Fibroblast of lung (primary cell): Measurements from ENCODE around the gene ESPNL.

Experiments
- EZH2 ChIP-seq: IDR thresholded peaks from 2 replicates; pipeline ENCODE4 v1.5.1; 2012; ENCODE audit warnings: low read length, control low read depth, mild to moderate bottlenecking; ENCODE audit errors: missing control alignments
- TF ChIP-seq, protein P1 (sequence below), 2 donors: IDR thresholded peaks in 1 of 2; conservative IDR thresholded peaks in 1 of 2; 1 replicate in 1 of 2; 2 replicates in 1 of 2; pipeline ENCODE4 v1.5.1; 2011 to 2012; ENCODE audit warnings: low read length in 2 of 2, control low read depth in 1 of 2, inconsistent platforms in 1 of 2, low read depth in 1 of 2, mild to moderate bottlenecking in 1 of 2

DNA sequence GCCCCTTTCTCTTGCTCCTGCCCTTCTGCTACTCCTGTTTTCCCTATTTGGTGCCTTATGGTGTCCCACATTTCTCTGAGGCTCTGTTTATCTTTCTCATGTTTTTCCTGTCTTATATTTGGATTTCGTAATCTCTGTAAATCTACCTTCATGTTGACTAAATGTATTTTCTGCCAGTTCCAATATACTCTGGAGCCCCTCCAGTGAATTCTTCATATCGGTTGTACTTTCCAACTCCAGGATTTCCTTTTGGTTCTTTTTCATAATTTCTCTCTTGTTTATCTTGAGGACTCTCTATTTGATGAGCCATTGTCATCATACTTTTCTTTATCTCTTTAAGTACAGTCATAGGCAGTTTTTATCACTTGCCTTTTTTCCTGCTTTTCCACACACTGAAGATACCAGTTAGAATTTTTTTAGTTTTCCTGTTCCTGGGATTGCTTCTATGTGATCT is 20.2 kb upstream of the ESPNL start:
- TF ChIP-seq, protein P1, sequence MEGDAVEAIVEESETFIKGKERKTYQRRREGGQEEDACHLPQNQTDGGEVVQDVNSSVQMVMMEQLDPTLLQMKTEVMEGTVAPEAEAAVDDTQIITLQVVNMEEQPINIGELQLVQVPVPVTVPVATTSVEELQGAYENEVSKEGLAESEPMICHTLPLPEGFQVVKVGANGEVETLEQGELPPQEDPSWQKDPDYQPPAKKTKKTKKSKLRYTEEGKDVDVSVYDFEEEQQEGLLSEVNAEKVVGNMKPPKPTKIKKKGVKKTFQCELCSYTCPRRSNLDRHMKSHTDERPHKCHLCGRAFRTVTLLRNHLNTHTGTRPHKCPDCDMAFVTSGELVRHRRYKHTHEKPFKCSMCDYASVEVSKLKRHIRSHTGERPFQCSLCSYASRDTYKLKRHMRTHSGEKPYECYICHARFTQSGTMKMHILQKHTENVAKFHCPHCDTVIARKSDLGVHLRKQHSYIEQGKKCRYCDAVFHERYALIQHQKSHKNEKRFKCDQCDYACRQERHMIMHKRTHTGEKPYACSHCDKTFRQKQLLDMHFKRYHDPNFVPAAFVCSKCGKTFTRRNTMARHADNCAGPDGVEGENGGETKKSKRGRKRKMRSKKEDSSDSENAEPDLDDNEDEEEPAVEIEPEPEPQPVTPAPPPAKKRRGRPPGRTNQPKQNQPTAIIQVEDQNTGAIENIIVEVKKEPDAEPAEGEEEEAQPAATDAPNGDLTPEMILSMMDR (conservative IDR thresholded peaks at IDR 0.05 in 1 of 2, IDR thresholded peaks at IDR 0.05 in 1 of 2; ENCODE audit: low read depth in 1 of 2, low read length in 2 of 2) = no peak
- TF ChIP-seq EZH2 = no peak
